Measurements from ENCODE around the gene GJA1. TPM values are rescaled to one million over a fixed set of nuclear protein-coding genes. Genes with fewer than 3 reads are reported as not detected.

GJA1 gene
- total RNA-seq, 4 donors from 2014 or later: 237 to 425 (median 346) TPM

- intact Hi-C loops (cut with DNase I; ENCODE audit: low total_unique reads): no loop called here
- no peak for DNase-seq (ENCODE audit: low spot score in 2 of 2)
- no peak overlapping the region for H3K4me3 ChIP-seq (ENCODE audit: low read depth, poor library complexity, severe bottlenecking)
- 64 to 70% methylated on average over 2 of the region's 2 CpGs for WGBS, 2 donors
- no peak for TF ChIP-seq POLR2A (IDR thresholded peaks at IDR 0.05)
- TF ChIP-seq CTCF (IDR thresholded peaks at IDR 0.05): no peak
Observed at GRCh38 chr6:121398127-121398526, 37.3 kb upstream of the GJA1 start.

DNA sequence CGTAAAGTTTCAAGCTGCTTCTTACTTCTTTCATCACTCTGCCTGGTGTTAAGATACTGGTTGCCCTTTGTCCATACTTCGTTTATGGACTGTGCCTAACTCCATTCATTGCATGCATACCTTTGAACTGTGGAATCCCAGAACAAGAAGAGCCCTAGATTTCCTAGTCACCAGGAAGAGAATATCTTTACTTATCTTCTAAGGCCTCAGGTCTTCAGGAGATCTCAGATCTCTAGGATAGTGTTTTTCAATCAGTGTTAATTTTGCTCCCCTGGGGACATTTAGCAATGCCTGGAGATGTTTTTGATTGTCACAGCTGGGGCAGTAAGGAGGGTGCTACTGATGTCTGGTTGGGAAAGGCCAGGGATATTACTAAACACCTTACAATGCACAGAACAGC, 35.5 kb upstream of the GJA1 start:
- intact Hi-C loops (cut with DNase I; ENCODE audit: low total_unique reads): no loop called here
- no peak for TF ChIP-seq CTCF (IDR thresholded peaks at IDR 0.05)
- no peak for TF ChIP-seq POLR2A (IDR thresholded peaks at IDR 0.05)
- 80 to 87% methylated on average over 2 of the region's 2 CpGs for WGBS, 2 donors
- no peak for DNase-seq (ENCODE audit: low spot score in 2 of 2)
- no peak overlapping the region for H3K4me3 ChIP-seq (ENCODE audit: low read depth, poor library complexity, severe bottlenecking)

- intact Hi-C loops (cut with DNase I; ENCODE audit: low total_unique reads): no loop called here
- 87 to 90% methylated on average over 2 of the region's 2 CpGs for WGBS, 2 donors
- no peak for DNase-seq (ENCODE audit: low spot score in 2 of 2)
- TF ChIP-seq POLR2A (IDR thresholded peaks at IDR 0.05): no peak
- TF ChIP-seq CTCF (IDR thresholded peaks at IDR 0.05): no peak
- H3K4me3 ChIP-seq (ENCODE audit: low read depth, poor library complexity, severe bottlenecking): no peak overlapping the region
Observed at GRCh38 chr6:121403964-121404363, 31.5 kb upstream of the GJA1 start.

DNA sequence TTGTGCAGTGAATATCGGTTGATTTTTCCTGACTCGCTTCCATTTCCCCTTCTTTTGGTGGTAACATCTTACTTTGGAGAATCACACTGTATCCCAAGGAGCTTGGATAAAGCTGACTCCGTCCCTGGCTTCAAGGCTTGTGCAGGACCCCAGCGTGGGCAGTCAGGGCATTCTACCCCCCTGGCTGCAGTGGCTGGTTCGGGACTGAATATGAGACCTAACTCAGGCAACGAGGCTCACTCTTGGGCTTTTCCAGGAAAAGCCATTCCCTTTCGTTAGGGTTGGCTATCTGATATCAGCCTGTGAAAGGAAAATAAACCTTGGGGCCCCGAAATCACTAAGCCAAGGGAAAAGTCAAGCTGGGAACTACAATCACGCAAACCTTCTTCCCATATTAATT, 30.1 kb upstream of the GJA1 start:
- intact Hi-C loops (cut with DNase I; ENCODE audit: low total_unique reads): no loop called here
- no peak overlapping the region for H3K4me3 ChIP-seq (ENCODE audit: low read depth, poor library complexity, severe bottlenecking)
- WGBS, 2 donors: 75 to 76% methylated on average over 9 of the region's 9 CpGs

DNA sequence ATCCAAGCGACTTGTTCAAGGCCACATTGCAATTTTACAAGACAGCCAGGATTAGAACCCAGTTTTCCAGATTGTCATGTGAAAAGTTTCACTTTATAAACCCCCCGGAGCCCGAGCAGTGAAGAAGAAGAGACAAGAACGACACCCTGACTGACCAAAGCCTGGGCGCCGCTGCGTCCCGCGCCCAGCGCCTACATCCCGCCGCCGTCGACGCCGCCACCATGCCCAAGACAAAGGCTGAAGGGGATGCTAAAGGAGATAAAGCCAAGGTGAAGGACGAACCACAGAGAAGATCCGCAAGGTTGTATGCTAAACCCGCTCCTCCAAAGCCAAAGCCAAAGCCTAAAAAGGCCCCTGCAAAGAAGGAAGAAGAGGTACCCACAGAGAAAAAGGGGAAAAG, 27.1 kb upstream of the GJA1 start:
- 94 to 96% methylated on average over 19 of the region's 19 CpGs for WGBS, 2 donors
- no peak for DNase-seq (ENCODE audit: low spot score in 2 of 2)
- intact Hi-C loops (cut with DNase I; ENCODE audit: low total_unique reads): no loop called here
- TF ChIP-seq POLR2A (IDR thresholded peaks at IDR 0.05) (no peak), CTCF (IDR thresholded peaks at IDR 0.05) (no peak)
- no peak overlapping the region for H3K4me3 ChIP-seq (ENCODE audit: low read depth, poor library complexity, severe bottlenecking)

More for the DNA sequence above, 30.1 kb upstream of the GJA1 start:
- DNase-seq (ENCODE audit: low spot score in 2 of 2): no peak
- TF ChIP-seq POLR2A (IDR thresholded peaks at IDR 0.05) (no peak), CTCF (IDR thresholded peaks at IDR 0.05) (no peak)

- H3K4me3 ChIP-seq (ENCODE audit: low read depth, poor library complexity, severe bottlenecking): no peak overlapping the region
- intact Hi-C loops (cut with DNase I; ENCODE audit: low total_unique reads): no loop called here
- TF ChIP-seq POLR2A (IDR thresholded peaks at IDR 0.05): no peak
- no peak for TF ChIP-seq CTCF (IDR thresholded peaks at IDR 0.05)
- whole genome bisulfite sequencing, 2 donors: 46 to 65% methylated on average over 2 of the region's 2 CpGs
- DNase-seq (ENCODE audit: low spot score in 2 of 2): no peak
Observed at GRCh38 chr6:121413879-121414278, 21.6 kb upstream of the GJA1 start.
